ENCODE measurements around the gene PPP3R1.

- no peak for TF ChIP-seq BACH1 (tag; IDR thresholded peaks at IDR 0.05)
- TF ChIP-seq ARHGAP35 (IDR thresholded peaks at IDR 0.05; ENCODE audit: partially characterized antibody): no peak
- TF ChIP-seq ZSCAN29 (IDR thresholded peaks at IDR 0.05): no peak
- no peak for TF ChIP-seq NBN (IDR thresholded peaks at IDR 0.05; ENCODE audit: low read depth)
- no peak for TF ChIP-seq PTBP1 (IDR thresholded peaks at IDR 0.05; ENCODE audit: low read depth, low read length)
These were observed 28.5 kb upstream of the PPP3R1 start for GRCh38 chr2:68280796-68281195.

Data from K562 (cell line).